Muscle layer of colon (tissue), 2 donors: ENCODE measurements around the gene C4orf33.
"Not testable (repeated sequence)": the region's sequence is repeated elsewhere in the genome, so short reads cannot be mapped to it uniquely, and the experiment has no call there.

Source experiments
- H3K27ac ChIP-seq: one replicate; pipeline ENCODE4 v1.7.0; 2013; ENCODE audit warnings: low read depth, mild to moderate bottlenecking, low read length, moderate library complexity
- H3K27me3 ChIP-seq, 2 donors: one replicate each; pipeline ENCODE4 v1.7.0; 2013; ENCODE audit warnings: low read length in 2 of 2, mild to moderate bottlenecking in 2 of 2; ENCODE audit not compliant: insufficient read depth in 2 of 2, control insufficient read depth in 1 of 2
- H3K36me3 ChIP-seq: one replicate; pipeline ENCODE4 v1.7.0; 2013; ENCODE audit warnings: mild to moderate bottlenecking, low read length; ENCODE audit not compliant: insufficient read depth
- H3K4me1 ChIP-seq: one replicate; pipeline ENCODE4 v1.7.0; 2013; ENCODE audit warnings: mild to moderate bottlenecking, low read length; ENCODE audit not compliant: insufficient read depth
- H3K4me3 ChIP-seq, 2 donors: one replicate each; pipeline ENCODE4 v1.7.0; 2013; ENCODE audit warnings: low read length in 2 of 2, low read depth in 1 of 2, mild to moderate bottlenecking in 1 of 2, moderate library complexity in 1 of 2
- H3K9ac ChIP-seq: one replicate; pipeline ENCODE4 v1.7.0; 2013; ENCODE audit warnings: low read length
- H3K9me3 ChIP-seq: one replicate; pipeline ENCODE4 v1.7.0; 2013; ENCODE audit warnings: mild to moderate bottlenecking, low read length
- donor health status: abdominal sarcoma.
- donor health status: Adenocarcinoma of cecum.

C4orf33 gene

GRCh38 chr4:129095811-129096454 is at the start of gene C4orf33:
Gene C4orf33, plus strand, starts transcription at chr4:129096152. Its CDS starts 6,459 bp downstream, at chr4:129102611.
- Histone ChIP-seq H3K9ac (peak within 1 kb of the TSS; percentile 70), H3K9me3 (no peaks in the 10 kb centered on the region), H3K27me3 (no peaks in the 10 kb centered on the region), H3K4me3 (peak within 1 kb of the TSS; percentile 44 to 78), H3K36me3 (no peaks in the 10 kb centered on the region), H3K4me1 (peaks cover 6% of the 10 kb centered on the region), H3K27ac (peak within 1 kb of the TSS; percentile 27)

GRCh38 chr4:129059028-129059427 is 36.9 kb upstream of the C4orf33 start:
- peaks cover 20% of the 10 kb centered on the region for H3K9me3 ChIP-seq
- H3K27ac ChIP-seq: no peak overlapping the region
- no peak overlapping the region for H3K4me3 ChIP-seq
- H3K36me3 ChIP-seq: no peaks in the 10 kb centered on the region
- H3K27me3 ChIP-seq: no peaks in the 10 kb centered on the region
- no peaks in the 10 kb centered on the region for H3K4me1 ChIP-seq
- H3K9ac ChIP-seq: no peak overlapping the region

GRCh38 chr4:129062580-129062979 is 33.4 kb upstream of the C4orf33 start:
- Histone ChIP-seq H3K4me1 (no peaks in the 10 kb centered on the region), H3K27me3 (no peaks in the 10 kb centered on the region), H3K27ac (no peak overlapping the region), H3K36me3 (no peaks in the 10 kb centered on the region), H3K9ac (no peak overlapping the region), H3K4me3 (no peak overlapping the region), H3K9me3 (peaks cover 18% of the 10 kb centered on the region)

- no peak overlapping the region for H3K27ac ChIP-seq
- H3K9ac ChIP-seq: no peak overlapping the region
- H3K4me3 ChIP-seq: no peak overlapping the region
- H3K36me3 ChIP-seq: no peaks in the 10 kb centered on the region
- no peaks in the 10 kb centered on the region for H3K27me3 ChIP-seq
- peaks cover 18% of the 10 kb centered on the region for H3K9me3 ChIP-seq
- H3K4me1 ChIP-seq: no peaks in the 10 kb centered on the region
These were observed 32.3 kb upstream of the C4orf33 start for GRCh38 chr4:129063640-129064039.

- Histone ChIP-seq H3K4me1 (no peaks in the 10 kb centered on the region), H3K9me3 (peaks cover 11% of the 10 kb centered on the region), H3K9ac (no peak overlapping the region), H3K27ac (no peak overlapping the region), H3K36me3 (no peaks in the 10 kb centered on the region), H3K4me3 (no peak overlapping the region), H3K27me3 (no peaks in the 10 kb centered on the region)
These were observed 31.2 kb upstream of the C4orf33 start for GRCh38 chr4:129064717-129065116.

GRCh38 chr4:129069537-129069936 is 26.4 kb upstream of the C4orf33 start:
- H3K27ac ChIP-seq, H3K27me3 ChIP-seq, H3K36me3 ChIP-seq, H3K4me1 ChIP-seq, H3K9ac ChIP-seq, H3K9me3 ChIP-seq, H3K4me3 ChIP-seq: not testable (repeated sequence)

- Histone ChIP-seq H3K27ac (no peak overlapping the region), H3K4me3 (no peak overlapping the region), H3K9ac (no peak overlapping the region), H3K36me3 (peaks cover 5% of the 10 kb centered on the region), H3K9me3 (no peaks in the 10 kb centered on the region), H3K27me3 (no peaks in the 10 kb centered on the region), H3K4me1 (no peaks in the 10 kb centered on the region)
These were observed 18.6 kb upstream of the C4orf33 start for GRCh38 chr4:129077326-129077725.

GRCh38 chr4:129080129-129080528 is 15.8 kb upstream of the C4orf33 start:
- peaks cover 5% of the 10 kb centered on the region for H3K36me3 ChIP-seq
- H3K4me1 ChIP-seq: no peaks in the 10 kb centered on the region
- no peak overlapping the region for H3K4me3 ChIP-seq
- H3K27ac ChIP-seq: no peak overlapping the region
- no peaks in the 10 kb centered on the region for H3K27me3 ChIP-seq
- no peak overlapping the region for H3K9ac ChIP-seq
- H3K9me3 ChIP-seq: no peaks in the 10 kb centered on the region

- Histone ChIP-seq H3K27me3 (no peaks in the 10 kb centered on the region), H3K36me3 (peaks cover 5% of the 10 kb centered on the region), H3K9ac (no peak overlapping the region), H3K27ac (no peak overlapping the region), H3K4me1 (no peaks in the 10 kb centered on the region), H3K4me3 (no peak overlapping the region), H3K9me3 (no peaks in the 10 kb centered on the region)
These were observed 13.7 kb upstream of the C4orf33 start for GRCh38 chr4:129082302-129082701.

- no peaks in the 10 kb centered on the region for H3K4me1 ChIP-seq
- H3K36me3 ChIP-seq: peaks cover 5% of the 10 kb centered on the region
- no peaks in the 10 kb centered on the region for H3K9me3 ChIP-seq
- H3K9ac ChIP-seq: no peak overlapping the region
- no peak overlapping the region for H3K4me3 ChIP-seq
- no peak overlapping the region for H3K27ac ChIP-seq
- H3K27me3 ChIP-seq: no peaks in the 10 kb centered on the region
These were observed 10.5 kb upstream of the C4orf33 start for GRCh38 chr4:129085472-129085871.

GRCh38 chr4:129087516-129087915 is 8.4 kb upstream of the C4orf33 start:
- no peaks in the 10 kb centered on the region for H3K36me3 ChIP-seq
- H3K27me3 ChIP-seq: no peaks in the 10 kb centered on the region
- no peak overlapping the region for H3K4me3 ChIP-seq
- no peak overlapping the region for H3K9ac ChIP-seq
- H3K27ac ChIP-seq: no peak overlapping the region
- H3K4me1 ChIP-seq: no peaks in the 10 kb centered on the region
- H3K9me3 ChIP-seq: no peaks in the 10 kb centered on the region

- H3K9me3 ChIP-seq: no peaks in the 10 kb centered on the region
- H3K4me1 ChIP-seq: peaks cover 6% of the 10 kb centered on the region
- H3K9ac ChIP-seq: peak overlapping the region; percentile 52
- H3K27ac ChIP-seq: peak overlapping the region; percentile 98
- no peaks in the 10 kb centered on the region for H3K36me3 ChIP-seq
- no peaks in the 10 kb centered on the region for H3K27me3 ChIP-seq
- H3K4me3 ChIP-seq: peak overlapping the region; percentile 73 to 85
These were observed 3.2 kb upstream of the C4orf33 start for GRCh38 chr4:129092631-129093190.
